C1 segment of cervical spinal cord (tissue), 14 donors: Measurements from ENCODE around the gene GUCY1A2.
"Not testable (repeated sequence)": the region's sequence is repeated elsewhere in the genome, so short reads cannot be mapped to it uniquely, and the experiment has no call there.

Source experiments
- DNase-seq, 14 donors: peaks; one replicate each; lab custom pipeline; 2025; lab: John Stamatoyannopoulos, UW

The GUCY1A2 gene

GRCh38 chr11:106840947-106841346, 177.3 kb downstream of the GUCY1A2 start:
- no peak for DNase-seq

GRCh38 chr11:106840146-106840545, 178.1 kb downstream of the GUCY1A2 start:
- DNase-seq, result no peak

GRCh38 chr11:106834567-106834966, 183.7 kb downstream of the GUCY1A2 start:
- no peak for DNase-seq

- DNase-seq, result no peak
Observed at GRCh38 chr11:106828976-106829375, 189.3 kb downstream of the GUCY1A2 start.

GRCh38 chr11:106828576-106828975, 189.7 kb downstream of the GUCY1A2 start:
- DNase-seq, result no peak

- DNase-seq, result no peak
Observed at GRCh38 chr11:106827687-106828086, 190.6 kb downstream of the GUCY1A2 start.

GRCh38 chr11:106826558-106826957, 191.7 kb downstream of the GUCY1A2 start:
- DNase-seq, result not testable (repeated sequence)

- DNase-seq, result no peak
Observed at GRCh38 chr11:106821826-106822225, 196.4 kb downstream of the GUCY1A2 start.

- no peak for DNase-seq
Observed at GRCh38 chr11:106821291-106821690, 197.0 kb downstream of the GUCY1A2 start.

GRCh38 chr11:106818443-106818842, 199.8 kb downstream of the GUCY1A2 start:
- DNase-seq, result no peak

GRCh38 chr11:106815209-106815608, 203.1 kb downstream of the GUCY1A2 start:
- DNase-seq, result no peak

- no peak for DNase-seq
Observed at GRCh38 chr11:106813806-106814205, 204.5 kb downstream of the GUCY1A2 start.

- no peak for DNase-seq
Observed at GRCh38 chr11:106794058-106794457, 224.2 kb downstream of the GUCY1A2 start.

- no peak for DNase-seq
Observed at GRCh38 chr11:106789406-106789805, 228.9 kb downstream of the GUCY1A2 start.

- no peak for DNase-seq
Observed at GRCh38 chr11:106787454-106787853, 230.8 kb downstream of the GUCY1A2 start.

- DNase-seq, result peak in 1 of 14 donors; percentile 71
Observed at GRCh38 chr11:106785913-106786650, 232.2 kb downstream of the GUCY1A2 start.

- DNase-seq, result not testable (repeated sequence)
Observed at GRCh38 chr11:106777302-106777701, 241.0 kb downstream of the GUCY1A2 start.

- DNase-seq, result no peak
Observed at GRCh38 chr11:106770489-106771085, 247.7 kb downstream of the GUCY1A2 start.

- DNase-seq, result no peak
Observed at GRCh38 chr11:106765469-106766258, 252.6 kb downstream of the GUCY1A2 start.

GRCh38 chr11:106763501-106763900, 254.8 kb downstream of the GUCY1A2 start:
- no peak for DNase-seq

GRCh38 chr11:106761745-106762144, 256.5 kb downstream of the GUCY1A2 start:
- DNase-seq, result no peak

GRCh38 chr11:106761240-106761639, 257.0 kb downstream of the GUCY1A2 start:
- no peak for DNase-seq
